Karpas-422 (cell line): ENCODE data around the gene ACOD1. TPM values are rescaled to one million over a fixed set of nuclear protein-coding genes. Genes with fewer than 3 reads are reported as not detected.

Experiments
- DNase-seq: peaks from one replicate; pipeline ENCODE4 v3.0.0-alpha.2; 2015
- H2AFZ ChIP-seq: fragments of 200-600 bp; sonication (generic); 2 replicates; pipeline ENCODE4 v1.6.1; 2014; ENCODE audit warnings: antibody characterized with exemption, low read length, mixed read lengths
- H3K27ac ChIP-seq: fragments of 200-600 bp; sonication (generic); 2 replicates; pipeline ENCODE4 v1.5.1; 2014; ENCODE audit warnings: mild to moderate bottlenecking, low read length, moderate library complexity
- H3K27me3 ChIP-seq: fragments of 200-600 bp; sonication (generic); 2 replicates; pipeline ENCODE4 v1.6.1; 2014; ENCODE audit warnings: low read length, mixed read lengths
- H3K36me3 ChIP-seq: fragments of 200-600 bp; sonication (generic); 2 replicates; pipeline ENCODE4 v1.6.1; 2014; ENCODE audit warnings: low read length, mixed read lengths; ENCODE audit not compliant: insufficient read depth
- H3K4me1 ChIP-seq: fragments of 200-600 bp; sonication (generic); 2 replicates; pipeline ENCODE4 v1.6.1; 2014; ENCODE audit warnings: mild to moderate bottlenecking, low read length, mixed read lengths
- H3K4me2 ChIP-seq: fragments of 200-600 bp; sonication (generic); 2 replicates; pipeline ENCODE4 v1.6.1; 2014; ENCODE audit warnings: low read length, low read depth, mild to moderate bottlenecking; ENCODE audit not compliant: poor library complexity, severe bottlenecking
- H3K4me3 ChIP-seq: fragments of 200-600 bp; sonication (generic); 2 replicates; pipeline ENCODE4 v1.5.1; 2014; ENCODE audit warnings: mild to moderate bottlenecking, antibody characterized with exemption, low read length, mixed read lengths
- H3K79me2 ChIP-seq: fragments of 200-600 bp; sonication (generic); 2 replicates; pipeline ENCODE4 v1.6.1; 2014; ENCODE audit warnings: mild to moderate bottlenecking, low read length, mixed read lengths
- H3K9ac ChIP-seq: fragments of 200-600 bp; sonication (generic); 2 replicates; pipeline ENCODE4 v1.6.0; 2014; ENCODE audit warnings: low read length
- H3K9me2 ChIP-seq: fragments of 200-600 bp; sonication (generic), shearing (Covaris generic); replicated peaks from 2 replicates; pipeline ENCODE4 v1.6.0; 2014; ENCODE audit warnings: mild to moderate bottlenecking, low read length, moderate library complexity; ENCODE audit not compliant: insufficient read depth
- H3K9me3 ChIP-seq: fragments of 300-700, 200-600 bp; sonication (generic); 2 replicates; pipeline ENCODE4 v1.6.1; 2014; ENCODE audit warnings: low read length, mixed read lengths
- H4K20me1 ChIP-seq: fragments of 200-600 bp; sonication (generic); 2 replicates; pipeline ENCODE4 v1.6.1; 2014; ENCODE audit warnings: mild to moderate bottlenecking, antibody characterized with exemption, low read length, low read depth; ENCODE audit not compliant: insufficient read depth
- total RNA-seq: library from RNA; depleted of rRNA; stranded (reverse); fragments of >200 nt; shearing (Covaris generic); gene quantifications from 2 replicates; pipeline ENCODE4 v1.2.3, GENCODE V29; 2014; ENCODE audit warnings: low replicate concordance; rRNA removed

The ACOD1 gene
- total RNA-seq, 1 experiment from 2014 or later, result not detected

- H3K4me3 ChIP-seq, result peak overlapping the region; percentile 95
- H3K4me2 ChIP-seq, result peak overlapping the region; percentile 94
- DNase-seq, result no peak
- H3K27ac ChIP-seq, result no peak overlapping the region
- no peaks in the 10 kb centered on the region for H3K9me2 ChIP-seq
- H3K27me3 ChIP-seq, result no peaks in the 10 kb centered on the region
- no peaks in the 10 kb centered on the region for H4K20me1 ChIP-seq
- H3K79me2 ChIP-seq, result peaks cover 27% of the 10 kb centered on the region
- peaks cover 28% of the 10 kb centered on the region for H3K4me1 ChIP-seq
- peaks cover 11% of the 10 kb centered on the region; the same call in 1 of the 2 replicates for H3K36me3 ChIP-seq
- H3K9me3 ChIP-seq, result no peaks in the 10 kb centered on the region
- peak overlapping the region; percentile 92; the same call in 1 of the 2 replicates for H3K9ac ChIP-seq
- no peak overlapping the region for H2AFZ ChIP-seq
These were observed 45.2 kb downstream of the ACOD1 start for GRCh38 chr13:76993473-76993872.

GRCh38 chr13:76994281-76994680 is 46.0 kb downstream of the ACOD1 start:
- no peak overlapping the region for H3K9ac ChIP-seq
- no peak overlapping the region for H3K27ac ChIP-seq

GRCh38 chr13:77000475-77000874 is 52.2 kb downstream of the ACOD1 start:
- Histone ChIP-seq H3K36me3 (peaks cover 38% of the 10 kb centered on the region), H3K9ac (no peak overlapping the region), H3K9me2 (no peaks in the 10 kb centered on the region), H3K4me2 (no peak overlapping the region), H4K20me1 (no peaks in the 10 kb centered on the region), H3K4me3 (no peak overlapping the region), H3K79me2 (peaks cover 19% of the 10 kb centered on the region), H2AFZ (no peak overlapping the region), H3K27ac (no peak overlapping the region), H3K9me3 (no peaks in the 10 kb centered on the region), H3K4me1 (peaks cover 17% of the 10 kb centered on the region), H3K27me3 (no peaks in the 10 kb centered on the region)
- no peak for DNase-seq

More at GRCh38 chr13:76994281-76994680, 46.0 kb downstream of the ACOD1 start:
- DNase-seq, result no peak
- no peak overlapping the region for H3K4me2 ChIP-seq
- H3K36me3 ChIP-seq, result peaks cover 18% of the 10 kb centered on the region; the same call in 1 of the 2 replicates
- peaks cover 29% of the 10 kb centered on the region for H3K4me1 ChIP-seq
- peaks cover 27% of the 10 kb centered on the region for H3K79me2 ChIP-seq
- H3K4me3 ChIP-seq, result no peak overlapping the region
- H3K9me2 ChIP-seq, result no peaks in the 10 kb centered on the region
- H3K9me3 ChIP-seq, result no peaks in the 10 kb centered on the region
- H3K27me3 ChIP-seq, result no peaks in the 10 kb centered on the region
- no peak overlapping the region for H2AFZ ChIP-seq
- H4K20me1 ChIP-seq, result no peaks in the 10 kb centered on the region

GRCh38 chr13:77001540-77001939 is 53.2 kb downstream of the ACOD1 start:
- Histone ChIP-seq H3K9ac (no peak overlapping the region), H4K20me1 (no peaks in the 10 kb centered on the region), H3K9me3 (no peaks in the 10 kb centered on the region), H3K79me2 (peaks cover 30% of the 10 kb centered on the region), H3K27ac (0 out of 2 replicates have a peak overlapping the region, but pooled peaks have one; percentile 24), H3K36me3 (peaks cover 38% of the 10 kb centered on the region), H2AFZ (no peak overlapping the region), H3K4me3 (no peak overlapping the region), H3K4me1 (peaks cover 22% of the 10 kb centered on the region), H3K4me2 (no peak overlapping the region), H3K27me3 (no peaks in the 10 kb centered on the region), H3K9me2 (no peaks in the 10 kb centered on the region)
- no peak for DNase-seq

GRCh38 chr13:77001963-77002587 is 53.8 kb downstream of the ACOD1 start:
- Histone ChIP-seq H2AFZ (no peak overlapping the region), H3K27me3 (no peaks in the 10 kb centered on the region), H4K20me1 (no peaks in the 10 kb centered on the region), H3K27ac (peak overlapping the region; percentile 24; the same call in 1 of the 2 replicates), H3K9me3 (no peaks in the 10 kb centered on the region), H3K4me2 (no peak overlapping the region), H3K9ac (no peak overlapping the region), H3K4me1 (peaks cover 22% of the 10 kb centered on the region), H3K9me2 (no peaks in the 10 kb centered on the region), H3K79me2 (peaks cover 34% of the 10 kb centered on the region), H3K4me3 (no peak overlapping the region), H3K36me3 (peaks cover 38% of the 10 kb centered on the region)
- no peak for DNase-seq

- no peaks in the 10 kb centered on the region for H3K27me3 ChIP-seq
- peak; percentile 58 for DNase-seq
- no peaks in the 10 kb centered on the region for H3K9me2 ChIP-seq
- H2AFZ ChIP-seq, result no peak overlapping the region
- H4K20me1 ChIP-seq, result no peaks in the 10 kb centered on the region
- no peaks in the 10 kb centered on the region for H3K9me3 ChIP-seq
- peaks cover 22% of the 10 kb centered on the region for H3K4me1 ChIP-seq
- peaks cover 41% of the 10 kb centered on the region for H3K36me3 ChIP-seq
- peak overlapping the region; percentile 24; the same call in 1 of the 2 replicates for H3K27ac ChIP-seq
- peaks cover 40% of the 10 kb centered on the region for H3K79me2 ChIP-seq
- no peak overlapping the region for H3K4me2 ChIP-seq
- H3K9ac ChIP-seq, result no peak overlapping the region
- H3K4me3 ChIP-seq, result no peak overlapping the region
These were observed 54.4 kb downstream of the ACOD1 start for GRCh38 chr13:77002590-77003190.

Other genes with a start within 250 kb of the ACOD1 start
- 1.0 and 1.7 TPM in 2 replicates for gene KCTD12, start 62.1 kb upstream of the ACOD1 start, total RNA-seq
- 11.8 and 18.7 TPM in 2 replicates for gene CLN5, start 43.6 kb downstream of the ACOD1 start, total RNA-seq
- gene FBXL3, start 78.6 kb downstream of the ACOD1 start, total RNA-seq, result 49.0 and 56.8 TPM in 2 replicates